Vagina (tissue), 2 donors: Measurements from ENCODE around the gene VSIG10. TPM values are rescaled to one million over a fixed set of nuclear protein-coding genes. Genes with fewer than 3 reads are reported as not detected.

Experiments
- DNase-seq, 2 donors: peaks; one replicate each; pipeline ENCODE4 v3.0.0-alpha.2; 2017; ENCODE audit errors: extremely low spot score in 2 of 2
- H3K27ac ChIP-seq: fragments of 200-600 bp; sonication (generic); one replicate; pipeline ENCODE4 v1.5.1; 2019
- H3K27me3 ChIP-seq: fragments of 200-600 bp; sonication (generic); one replicate; pipeline ENCODE4 v1.5.1; 2019
- H3K36me3 ChIP-seq, 2 donors: fragments of 200-600 bp; sonication (generic); one replicate each; pipeline ENCODE4 v1.5.1; 2017 to 2019
- H3K4me1 ChIP-seq: fragments of 200-600 bp; sonication (generic); one replicate; pipeline ENCODE4 v1.5.1; 2019
- H3K4me3 ChIP-seq, 2 donors: fragments of 200-600 bp; sonication (generic); 1 replicate in 1 of 2; 2 replicates in 1 of 2; pipeline ENCODE4 v1.5.1; 2016 to 2019
- H3K9me3 ChIP-seq: fragments of 200-600 bp; sonication (generic); one replicate; pipeline ENCODE4 v1.5.1; 2019
- POLR2A ChIP-seq, 2 donors: fragments of 450-650 bp; IDR thresholded peaks; one replicate each; pipeline ENCODE4 v1.6.1; 2017; ENCODE audit warnings: antibody characterized with exemption in 2 of 2, mild to moderate bottlenecking in 2 of 2, moderate library complexity in 2 of 2
- POLR2AphosphoS5 ChIP-seq, 2 donors: sonication (generic); formaldehyde crosslinking; IDR thresholded peaks; one replicate each; pipeline ENCODE4 v1.9.0; 2017; ENCODE audit warnings: antibody characterized with exemption in 2 of 2, mild to moderate bottlenecking in 2 of 2, low read depth in 1 of 2; ENCODE audit not compliant: insufficient read depth in 1 of 2
- intact Hi-C: fragments of 100-400 bp; cut with DNase I; formaldehyde crosslinking; loops from one replicate; pipeline ENCODE4 v1.15.1; 2023
- total RNA-seq: library from RNA; depleted of rRNA; stranded (reverse); fragments of >200 nt; gene quantifications from one replicate; pipeline ENCODE4 v1.2.3, GENCODE V29; 2016
- TF ChIP-seq, protein P1 (sequence below), 3 experiments: fragments of 450-650 bp in 2 of 3; fragments of 200-600 bp in 1 of 3; sonication (generic) in 1 of 3; IDR thresholded peaks; one replicate each; pipeline ENCODE4 v1.5.1; 2017 to 2019; ENCODE audit warnings: antibody characterized with exemption in 3 of 3, mild to moderate bottlenecking in 2 of 3, moderate library complexity in 2 of 3

The VSIG10 gene
- total RNA-seq, 1 donor from 2014 or later: 31.2 TPM

DNA sequence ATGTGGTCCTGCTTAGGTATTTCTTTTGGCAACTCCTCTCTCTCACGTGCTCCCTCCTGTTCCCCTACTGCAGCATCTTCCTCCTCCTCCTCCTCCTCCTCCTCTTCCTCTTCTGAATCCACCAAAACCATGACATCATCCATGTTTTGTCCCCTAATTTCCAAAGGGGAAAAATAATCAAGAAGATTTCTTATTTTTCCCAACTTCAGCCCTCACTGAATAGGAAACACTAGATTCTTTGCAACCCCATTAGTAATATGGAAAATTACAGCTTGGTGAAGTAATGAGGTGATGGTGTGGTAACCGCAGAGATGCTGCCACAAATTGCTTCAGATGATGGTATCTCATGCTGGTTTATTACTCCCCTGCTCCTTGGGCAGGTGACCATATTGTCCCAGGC, 35.4 kb downstream of the VSIG10 start:
- no peaks in the 10 kb centered on the region for H3K9me3 ChIP-seq
- H3K27me3 ChIP-seq: no peaks in the 10 kb centered on the region
- no peak for TF ChIP-seq POLR2A (IDR thresholded peaks at IDR 0.05)
- no peak for TF ChIP-seq POLR2AphosphoS5 (IDR thresholded peaks at IDR 0.05; ENCODE audit: insufficient read depth in 1 of 2, low read depth in 1 of 2)
- TF ChIP-seq, protein P1, sequence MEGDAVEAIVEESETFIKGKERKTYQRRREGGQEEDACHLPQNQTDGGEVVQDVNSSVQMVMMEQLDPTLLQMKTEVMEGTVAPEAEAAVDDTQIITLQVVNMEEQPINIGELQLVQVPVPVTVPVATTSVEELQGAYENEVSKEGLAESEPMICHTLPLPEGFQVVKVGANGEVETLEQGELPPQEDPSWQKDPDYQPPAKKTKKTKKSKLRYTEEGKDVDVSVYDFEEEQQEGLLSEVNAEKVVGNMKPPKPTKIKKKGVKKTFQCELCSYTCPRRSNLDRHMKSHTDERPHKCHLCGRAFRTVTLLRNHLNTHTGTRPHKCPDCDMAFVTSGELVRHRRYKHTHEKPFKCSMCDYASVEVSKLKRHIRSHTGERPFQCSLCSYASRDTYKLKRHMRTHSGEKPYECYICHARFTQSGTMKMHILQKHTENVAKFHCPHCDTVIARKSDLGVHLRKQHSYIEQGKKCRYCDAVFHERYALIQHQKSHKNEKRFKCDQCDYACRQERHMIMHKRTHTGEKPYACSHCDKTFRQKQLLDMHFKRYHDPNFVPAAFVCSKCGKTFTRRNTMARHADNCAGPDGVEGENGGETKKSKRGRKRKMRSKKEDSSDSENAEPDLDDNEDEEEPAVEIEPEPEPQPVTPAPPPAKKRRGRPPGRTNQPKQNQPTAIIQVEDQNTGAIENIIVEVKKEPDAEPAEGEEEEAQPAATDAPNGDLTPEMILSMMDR (IDR thresholded peaks at IDR 0.05): no peak
- intact Hi-C loops: no loop called here
- H3K4me1 ChIP-seq: peaks cover 3% of the 10 kb centered on the region
- no peaks in the 10 kb centered on the region for H3K36me3 ChIP-seq
- no peak overlapping the region for H3K27ac ChIP-seq
- no peak overlapping the region for H3K4me3 ChIP-seq
- no peak for DNase-seq

DNA sequence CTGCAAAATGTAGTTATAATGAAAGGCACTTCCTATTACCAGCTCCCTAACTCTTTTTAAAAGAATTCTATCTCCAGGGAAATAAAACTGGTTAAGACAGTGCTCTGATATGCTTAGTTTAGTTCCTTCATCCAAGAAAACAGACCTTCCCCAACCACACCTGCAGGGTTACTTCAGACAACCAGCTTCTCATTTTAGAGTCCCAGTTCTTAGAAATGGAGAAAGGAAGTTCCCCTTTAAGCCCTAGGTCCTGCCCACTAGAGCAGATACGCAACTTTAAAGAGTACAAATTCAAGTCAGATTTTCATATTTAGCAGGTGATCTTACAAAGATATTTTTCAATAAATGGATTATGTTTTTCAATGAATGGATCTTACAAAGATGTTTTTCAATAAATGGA, 38.4 kb downstream of the VSIG10 start:
- Histone ChIP-seq H3K9me3 (no peaks in the 10 kb centered on the region), H3K4me3 (no peak overlapping the region), H3K4me1 (peaks cover 14% of the 10 kb centered on the region), H3K27ac (no peak overlapping the region), H3K27me3 (no peaks in the 10 kb centered on the region), H3K36me3 (no peaks in the 10 kb centered on the region)
- intact Hi-C loops: no loop called here
- no peak for TF ChIP-seq POLR2A (IDR thresholded peaks at IDR 0.05)
- TF ChIP-seq, protein P1 (IDR thresholded peaks at IDR 0.05): no peak
- no peak for TF ChIP-seq POLR2AphosphoS5 (IDR thresholded peaks at IDR 0.05; ENCODE audit: insufficient read depth in 1 of 2, low read depth in 1 of 2)
- DNase-seq: no peak

DNA sequence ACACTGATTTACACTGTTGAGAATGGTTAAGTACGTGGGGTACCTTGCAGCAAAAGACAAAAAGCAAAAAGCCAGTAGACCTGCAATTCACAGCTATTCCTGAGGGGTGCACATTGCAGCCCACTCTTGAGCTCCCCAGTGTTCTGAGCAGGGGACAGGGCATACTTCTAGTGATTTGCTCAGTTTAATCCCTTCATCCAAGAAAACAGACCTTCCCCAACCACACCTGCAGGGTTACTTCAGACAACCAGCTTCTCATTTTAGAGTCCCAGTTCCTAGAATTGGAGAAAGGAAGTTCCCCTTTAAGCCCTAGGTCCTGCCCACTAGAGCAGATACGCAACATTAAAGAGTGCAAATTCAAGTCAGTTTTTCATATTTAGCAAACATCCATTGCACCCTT, 39.2 kb downstream of the VSIG10 start:
- DNase-seq: no peak
- intact Hi-C loops: loop anchor here (5.0 kb wide), 2 partner anchors 47 to 308 kb away; partner anchors contain the start of genes RFC5 and TAOK3
- Histone ChIP-seq H3K36me3 (no peaks in the 10 kb centered on the region), H3K27ac (no peak overlapping the region), H3K9me3 (no peaks in the 10 kb centered on the region), H3K4me1 (peaks cover 22% of the 10 kb centered on the region), H3K27me3 (no peaks in the 10 kb centered on the region), H3K4me3 (no peak overlapping the region)
- TF ChIP-seq POLR2A (IDR thresholded peaks at IDR 0.05): no peak
- TF ChIP-seq, protein P1 (IDR thresholded peaks at IDR 0.05): no peak
- TF ChIP-seq POLR2AphosphoS5 (IDR thresholded peaks at IDR 0.05; ENCODE audit: insufficient read depth in 1 of 2, low read depth in 1 of 2): no peak

GRCh38 chr12:118063576-118064391, 40.0 kb downstream of the VSIG10 start:
- intact Hi-C loops: loop anchor here (5.0 kb wide), 2 partner anchors 46 to 309 kb away; partner anchors contain the start of genes RFC5 and TAOK3
- TF ChIP-seq POLR2A (IDR thresholded peaks at IDR 0.05): no peak
- TF ChIP-seq, protein P1 (IDR thresholded peaks at IDR 0.05): no peak
- no peak for TF ChIP-seq POLR2AphosphoS5 (IDR thresholded peaks at IDR 0.05; ENCODE audit: insufficient read depth in 1 of 2, low read depth in 1 of 2)
- H3K27ac ChIP-seq: no peak overlapping the region
- no peak for DNase-seq
- no peaks in the 10 kb centered on the region for H3K36me3 ChIP-seq
- peaks cover 30% of the 10 kb centered on the region for H3K4me1 ChIP-seq
- no peak overlapping the region for H3K4me3 ChIP-seq
- no peaks in the 10 kb centered on the region for H3K27me3 ChIP-seq
- H3K9me3 ChIP-seq: no peaks in the 10 kb centered on the region
